NCI-H2227 treated with DMSO at 0.1 percent for 48 hours (cell line): ENCODE measurements around the gene CASP7.
"Not testable (repeated sequence)": the region's sequence is repeated elsewhere in the genome, so short reads cannot be mapped to it uniquely, and the experiment has no call there.

Experiments
- DNase-seq: peaks from one replicate; lab custom pipeline; 2025; lab: John Stamatoyannopoulos, UW

The CASP7 gene

GRCh38 chr10:113754125-113754524 lies 74.4 kb downstream of the CASP7 start:
- no peak for DNase-seq

DNA sequence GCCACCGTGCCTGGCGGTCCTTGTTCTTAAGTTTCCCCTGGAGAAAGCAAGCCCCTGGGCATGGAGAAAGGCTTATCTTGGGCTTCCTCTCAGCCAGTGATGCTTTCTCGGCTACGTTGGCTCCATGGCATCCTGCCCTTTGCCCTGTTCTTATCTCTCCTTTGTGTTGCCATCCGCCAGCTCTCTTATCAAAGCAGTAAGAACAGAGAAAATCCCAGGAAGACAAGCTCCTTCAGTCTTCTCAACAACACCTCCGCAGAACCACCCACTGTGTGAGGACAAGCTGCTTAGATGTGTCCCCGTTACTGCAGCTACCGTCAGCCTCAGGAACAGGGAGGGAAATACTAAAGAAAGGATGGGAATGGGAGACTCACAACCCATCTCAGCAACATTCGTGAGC lies 75.1 kb downstream of the CASP7 start:
- DNase-seq, result no peak

DNA sequence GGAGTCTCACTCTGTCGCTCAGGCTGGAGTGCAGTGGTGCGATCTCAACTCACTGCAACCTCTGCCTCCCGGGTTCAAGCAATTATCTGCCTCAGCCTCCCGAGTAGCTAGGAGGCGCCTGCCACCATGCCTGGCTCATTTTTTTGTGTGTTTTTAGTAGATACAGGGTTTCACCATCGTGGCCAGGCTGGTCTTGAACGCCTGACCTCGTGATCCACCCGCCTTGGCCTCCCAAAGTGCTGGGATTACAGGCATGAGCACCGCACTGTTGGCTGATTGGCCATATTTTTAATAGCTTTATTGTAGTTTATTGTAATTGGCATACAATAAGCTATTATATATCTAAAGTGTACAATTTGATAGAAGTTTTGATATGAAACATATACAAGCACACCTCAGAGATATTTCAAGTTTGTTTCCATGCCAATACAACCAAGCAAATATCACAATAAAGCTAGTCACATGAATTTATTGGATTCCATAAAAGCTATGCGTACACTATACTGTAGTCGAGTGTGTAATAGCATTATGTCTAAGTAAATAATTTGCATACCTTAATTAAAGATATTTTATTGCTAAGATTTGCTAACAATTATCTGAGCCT lies 77.3 kb downstream of the CASP7 start:
- DNase-seq, result no peak

- no peak for DNase-seq
Measured at GRCh38 chr10:113762083-113762482, 82.4 kb downstream of the CASP7 start.

GRCh38 chr10:113764582-113764981 lies 84.9 kb downstream of the CASP7 start:
- DNase-seq, result peak; percentile 1

DNA sequence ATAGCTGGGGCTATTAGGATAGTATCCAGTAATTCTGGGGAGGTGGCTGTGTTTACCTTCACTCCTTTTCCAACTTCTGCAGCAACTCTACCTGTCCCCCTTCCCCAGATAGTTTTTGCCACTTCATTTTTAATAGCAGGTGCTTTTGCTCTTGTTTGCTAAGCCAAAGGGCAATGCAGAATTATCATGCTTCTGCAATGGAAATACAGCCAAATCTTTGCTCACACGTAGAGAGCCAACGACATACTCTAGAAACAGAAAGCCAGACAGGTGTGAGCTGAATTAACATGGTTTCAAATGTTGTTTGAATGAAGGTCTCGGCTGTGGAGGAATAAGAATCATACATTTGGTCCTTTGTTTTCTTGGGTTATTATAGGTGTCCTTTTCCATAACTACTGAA lies 86.2 kb downstream of the CASP7 start:
- DNase-seq, result no peak

- DNase-seq, result no peak
Measured at GRCh38 chr10:113767222-113767621, 87.5 kb downstream of the CASP7 start.

- no peak for DNase-seq
Measured at GRCh38 chr10:113770346-113770745, 90.6 kb downstream of the CASP7 start.

DNA sequence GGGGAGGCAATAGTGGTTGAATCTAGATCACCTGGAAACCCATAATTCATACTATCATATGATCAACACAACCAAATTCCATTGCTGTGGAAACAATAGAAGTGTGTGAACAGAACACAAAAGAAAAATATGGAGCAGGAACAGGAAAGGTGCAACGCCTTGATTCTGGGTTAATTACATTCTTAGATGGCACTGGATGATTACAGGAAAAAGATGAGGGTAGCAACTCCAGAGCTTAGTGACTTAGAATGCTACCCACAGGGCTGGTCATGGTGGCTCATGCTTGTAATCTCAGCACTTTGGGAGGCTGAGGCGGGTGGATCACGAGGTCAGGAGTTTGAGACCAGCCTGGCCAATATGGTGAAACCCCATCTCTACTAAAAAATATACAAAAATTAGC lies 91.4 kb downstream of the CASP7 start:
- not testable (repeated sequence) for DNase-seq

GRCh38 chr10:113775686-113776294 lies 96.1 kb downstream of the CASP7 start:
- DNase-seq, result no peak

DNA sequence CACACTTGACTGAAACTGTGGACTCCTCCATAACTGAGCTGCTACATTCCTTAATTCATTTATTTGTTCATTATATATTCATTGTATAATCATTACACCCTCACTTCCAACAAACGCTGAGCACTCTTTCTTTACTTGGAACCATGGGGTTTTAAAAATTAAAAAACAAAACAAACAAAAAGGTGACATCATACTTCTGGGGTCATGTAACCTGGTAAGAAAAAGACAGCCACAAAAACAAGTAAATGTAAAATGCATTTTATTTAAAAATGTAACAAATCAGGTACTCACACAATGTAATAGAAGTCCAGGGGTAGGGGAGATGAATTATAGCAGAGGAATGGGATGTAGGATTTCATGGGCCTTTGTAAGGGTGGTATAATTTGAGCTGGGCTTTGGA lies 96.8 kb downstream of the CASP7 start:
- no peak for DNase-seq
